GM11168 (cell line): Measurements from ENCODE around the gene WT1.

ENCODE experiments used
- in situ Hi-C: fragments of 300-500 bp; cut with MboI; formaldehyde crosslinking; loops from one replicate; pipeline ENCODE4 v1.12.0; 2022; ENCODE audit warnings: low sequenced_read_pairs; ENCODE audit not compliant: unreplicated experiment

WT1 gene

DNA sequence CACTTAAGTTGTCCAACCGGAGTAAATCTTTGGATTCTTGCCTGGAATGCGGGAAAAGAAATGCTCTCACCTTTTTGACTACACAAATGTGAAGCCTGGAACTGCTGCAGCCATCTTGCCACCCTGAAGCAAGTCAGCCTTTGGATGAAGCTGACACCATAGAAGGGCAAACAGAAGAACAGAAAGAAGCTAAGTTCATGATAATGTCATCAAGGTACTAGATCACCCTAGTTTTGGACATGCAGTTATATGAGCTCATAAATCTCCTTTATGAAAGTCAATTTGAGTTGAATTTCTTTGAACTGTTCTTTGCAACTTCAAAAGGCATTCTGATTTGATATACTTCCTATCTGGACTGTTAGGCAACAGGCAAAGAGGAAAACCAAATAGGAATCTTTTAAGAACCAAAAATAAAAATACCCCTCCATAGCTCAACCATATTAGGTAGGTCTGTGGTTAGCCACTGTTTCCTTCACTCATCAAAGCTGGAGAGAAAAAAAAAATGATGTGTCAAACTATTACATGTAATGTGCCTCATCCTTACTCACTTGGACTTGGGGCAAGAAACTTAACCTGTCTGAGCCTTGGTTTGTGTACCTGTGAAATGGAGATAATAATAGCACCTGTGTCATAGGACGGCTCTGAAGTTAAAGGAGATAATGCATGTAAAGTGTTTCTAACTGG lies 91.9 kb downstream of the WT1 start:
- in situ Hi-C loops: no loop called here

DNA sequence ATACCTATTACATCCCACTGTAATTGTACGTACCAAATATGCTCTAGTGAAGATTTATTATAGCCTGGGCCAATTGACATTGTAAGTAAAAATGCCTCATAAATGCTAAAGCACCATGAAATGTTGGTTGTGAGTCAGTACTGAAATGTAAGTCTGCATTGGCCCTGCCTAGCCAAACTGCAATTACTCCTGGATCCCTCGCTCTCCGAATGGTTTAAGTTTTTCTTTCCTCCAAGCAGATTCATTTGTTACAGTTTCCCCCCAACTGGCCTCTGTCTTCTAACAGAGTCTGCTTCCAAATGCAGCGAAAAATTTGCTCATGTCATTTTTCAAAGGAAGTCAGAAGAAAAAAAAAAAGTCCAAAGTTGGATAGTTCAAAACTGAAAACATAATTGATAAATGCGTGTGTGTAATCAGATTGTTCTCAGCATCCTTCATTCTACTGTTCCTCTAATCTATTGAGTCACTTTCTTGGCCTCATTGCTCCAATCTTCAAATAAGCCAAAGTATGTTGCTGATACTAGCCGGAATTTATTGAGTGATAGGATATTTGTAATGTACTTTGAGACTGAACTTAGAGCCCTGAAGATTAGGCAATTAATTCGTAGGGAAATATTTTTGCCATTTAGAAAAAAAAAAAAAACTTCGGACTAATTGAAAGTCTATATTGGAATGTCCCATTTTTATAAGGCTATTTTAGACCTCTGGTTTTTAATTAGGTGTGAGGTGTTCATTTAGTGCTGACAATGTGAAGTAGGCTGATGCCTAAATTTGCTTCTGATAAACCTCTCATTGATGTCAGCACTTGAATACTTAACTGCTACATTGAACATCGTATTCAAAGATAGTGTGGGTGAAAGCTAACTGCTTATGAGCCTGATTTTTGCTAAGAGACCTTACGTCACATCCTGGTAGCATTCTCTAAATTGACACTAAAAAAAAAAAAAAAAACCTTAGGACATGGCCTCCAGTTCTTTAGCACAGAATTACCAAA lies 93.4 kb downstream of the WT1 start:
- in situ Hi-C loops: no loop called here

- in situ Hi-C loops: no loop called here
These were observed 95.2 kb downstream of the WT1 start for GRCh38 chr11:32340181-32340580.
